Measurements from ENCODE around the gene FAAP20. TPM values are rescaled to one million over a fixed set of nuclear protein-coding genes. Genes with fewer than 3 reads are reported as not detected.

The FAAP20 gene
- total RNA-seq, 3 donors from 2014 or later (not counting 1 experiment from before 2014, with no cell fraction given) = 40.3 to 53.0 (median 43.3) TPM

- peaks cover 53% of the 10 kb centered on the region for H3K4me1 ChIP-seq (ENCODE audit: control insufficient read depth, insufficient read depth, low read length)
Measured at GRCh38 chr1:2196901-2197638, 2.5 kb upstream of the FAAP20 start.

GRCh38 chr1:2195785-2196184, 1.2 kb upstream of the FAAP20 start:
- H3K4me1 ChIP-seq (ENCODE audit: control insufficient read depth, insufficient read depth, low read length) = peaks cover 48% of the 10 kb centered on the region

More at GRCh38 chr1:2196901-2197638, 2.5 kb upstream of the FAAP20 start:
- peaks cover 16 to 29% of the 10 kb centered on the region in 2 donors for H3K4me1 Mint-ChIP-seq
- H3K9me3 Mint-ChIP-seq = no peaks in the 10 kb centered on the region
- TF ChIP-seq CTCF (IDR thresholded peaks at IDR 0.05) = no peak
- H3K36me3 Mint-ChIP-seq = no peaks in the 10 kb centered on the region
- DNase-seq (no peak), ATAC-seq (no peak)
- 96% methylated on average over 17 of the region's 17 CpGs for WGBS (ENCODE audit: insufficient coverage)
- H3K27ac Mint-ChIP-seq = peak overlapping the region; percentile 40 to 91
- no peak overlapping the region for H3K4me3 Mint-ChIP-seq
- Histone ChIP-seq H3K27ac (ENCODE audit: low read length) (no peak overlapping the region), H3K9me3 (ENCODE audit: control insufficient read depth, insufficient read depth, low read length) (no peaks in the 10 kb centered on the region), H3K4me3 (ENCODE audit: low read length) (no peak overlapping the region), H3K36me3 (ENCODE audit: control insufficient read depth, insufficient read depth, low read length) (no peaks in the 10 kb centered on the region), H3K27me3 (ENCODE audit: control insufficient read depth, insufficient read depth, low read length) (no peaks in the 10 kb centered on the region)
- no peaks in the 10 kb centered on the region for H3K27me3 Mint-ChIP-seq (ENCODE audit: low read depth in 2 of 2)
- intact Hi-C loops (cut with micrococcal nuclease) = loop anchor here (5.0 to 10.0 kb wide), 3 partner anchors 35 to 448 kb away; no protein-coding TSS in a partner anchor

DNA sequence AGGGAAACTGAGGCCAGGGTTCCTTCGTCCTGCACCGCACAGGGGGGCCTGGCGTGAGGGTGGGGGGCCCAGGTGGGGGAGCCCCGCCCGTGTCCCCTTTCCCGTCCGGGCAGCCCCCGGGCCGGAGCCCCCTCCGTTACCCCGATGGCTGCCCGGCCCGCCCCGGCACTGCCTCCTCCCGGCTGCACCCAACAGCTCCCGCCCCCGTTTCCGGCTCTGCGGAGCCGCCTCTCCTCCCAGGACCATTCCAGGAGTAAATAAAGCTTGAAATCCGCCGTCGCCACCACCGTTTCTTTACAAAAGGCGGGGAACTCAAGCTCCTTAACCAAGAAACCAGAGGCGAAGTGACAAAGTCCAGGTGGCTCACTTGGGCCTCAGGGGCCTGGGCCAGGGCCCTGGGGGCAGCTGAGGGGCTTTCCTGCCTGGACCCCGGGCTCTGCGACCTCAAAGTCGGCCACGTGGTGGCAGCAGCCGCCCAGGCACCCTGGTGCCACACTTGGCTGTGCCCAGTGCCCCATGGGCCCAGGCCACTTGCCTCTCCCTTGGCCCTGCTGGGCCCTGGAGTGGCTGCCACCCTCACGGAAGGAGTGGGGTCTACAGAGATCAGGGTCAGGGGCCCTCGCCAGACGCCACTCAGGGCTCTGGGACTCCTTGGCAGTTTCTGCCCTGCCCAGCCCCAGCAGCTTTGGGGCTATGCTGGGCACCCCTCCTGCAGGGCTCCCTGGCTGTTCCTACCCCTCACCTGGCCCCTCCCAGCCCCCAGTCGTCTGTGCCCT, 514 bp upstream of the FAAP20 start:
- ATAC-seq = peak; percentile 69 to 84 (median 70)
- DNase-seq = peak; percentile 89 to 92
- under 1% methylated on average over 35 of the region's 35 CpGs for WGBS (ENCODE audit: insufficient coverage)
- Histone ChIP-seq H3K27me3 (ENCODE audit: control insufficient read depth, insufficient read depth, low read length) (no peaks in the 10 kb centered on the region), H3K9me3 (ENCODE audit: control insufficient read depth, insufficient read depth, low read length) (no peaks in the 10 kb centered on the region), H3K36me3 (ENCODE audit: control insufficient read depth, insufficient read depth, low read length) (no peaks in the 10 kb centered on the region), H3K4me3 (ENCODE audit: low read length) (peak overlapping the region; percentile 32), H3K4me1 (ENCODE audit: control insufficient read depth, insufficient read depth, low read length) (peaks cover 46% of the 10 kb centered on the region), H3K27ac (ENCODE audit: low read length) (peak overlapping the region; percentile 88)
- H3K27me3 Mint-ChIP-seq (ENCODE audit: low read depth in 2 of 2) = no peaks in the 10 kb centered on the region
- peak; percentile 90 for TF ChIP-seq CTCF (IDR thresholded peaks at IDR 0.05)
- intact Hi-C loops (cut with micrococcal nuclease) = loop anchor here (1.0 to 10.0 kb wide), 4 partner anchors 37 to 450 kb away; no protein-coding TSS in a partner anchor
- no peaks in the 10 kb centered on the region for H3K36me3 Mint-ChIP-seq
- peak overlapping the region; percentile 90 for H3K4me3 Mint-ChIP-seq
- peak overlapping the region; percentile 91 to 94 for H3K27ac Mint-ChIP-seq
- peaks cover 16 to 27% of the 10 kb centered on the region in 2 donors for H3K4me1 Mint-ChIP-seq
- no peaks in the 10 kb centered on the region for H3K9me3 Mint-ChIP-seq

More at GRCh38 chr1:2195785-2196184, 1.2 kb upstream of the FAAP20 start:
- H3K27ac Mint-ChIP-seq = peak overlapping the region; percentile 91 to 94
- no peaks in the 10 kb centered on the region for H3K27me3 Mint-ChIP-seq (ENCODE audit: low read depth in 2 of 2)
- ATAC-seq (no peak), DNase-seq (no peak)
- peak overlapping the region; percentile 88 for H3K27ac ChIP-seq (ENCODE audit: low read length)
- TF ChIP-seq CTCF (IDR thresholded peaks at IDR 0.05) = no peak
- H3K9me3 Mint-ChIP-seq = no peaks in the 10 kb centered on the region
- no peak overlapping the region for H3K4me3 Mint-ChIP-seq
- no peaks in the 10 kb centered on the region for H3K36me3 ChIP-seq (ENCODE audit: control insufficient read depth, insufficient read depth, low read length)
- peaks cover 16 to 29% of the 10 kb centered on the region in 2 donors for H3K4me1 Mint-ChIP-seq
- 84% methylated on average over 11 of the region's 11 CpGs for WGBS (ENCODE audit: insufficient coverage)
- intact Hi-C loops (cut with micrococcal nuclease) = loop anchor here (1.0 to 10.0 kb wide), 4 partner anchors 37 to 449 kb away; no protein-coding TSS in a partner anchor
- H3K36me3 Mint-ChIP-seq = no peaks in the 10 kb centered on the region
- no peak overlapping the region for H3K4me3 ChIP-seq (ENCODE audit: low read length)
- H3K9me3 ChIP-seq (ENCODE audit: control insufficient read depth, insufficient read depth, low read length) = no peaks in the 10 kb centered on the region
- no peaks in the 10 kb centered on the region for H3K27me3 ChIP-seq (ENCODE audit: control insufficient read depth, insufficient read depth, low read length)
